ENCODE results near the gene GAD1. TPM values are rescaled to one million over a fixed set of nuclear protein-coding genes. Genes with fewer than 3 reads are reported as not detected.
A peak's percentile ranks its signal among the peaks of the same experiment; 100 is the strongest.

Gene GAD1
- total RNA-seq, 1 donor from 2014 or later, result not detected

GRCh38 chr2:170813611-170814532 lies 2.8 kb upstream of the GAD1 start:
- H3K9me3 Mint-ChIP-seq, result no peaks in the 10 kb centered on the region
- H3K27ac Mint-ChIP-seq, result no peak overlapping the region
- DNase-seq, result no peak
- TF ChIP-seq CTCF (IDR thresholded peaks at IDR 0.05), result no peak
- ChIA-PET CTCF (interaction anchor here (0.8 to 3.6 kb wide), 9 partner anchors 42 to 883 kb away, joined by 3 to 15 read pairs (median 4); no protein-coding TSS in a partner anchor), POLR2A (no interaction called here)
- H3K4me1 Mint-ChIP-seq, result peaks cover 38% of the 10 kb centered on the region
- no peak for ATAC-seq (ENCODE audit: low read depth)
- intact Hi-C loops (cut with micrococcal nuclease), result loop anchor here (2.0 to 10.0 kb wide), 4 partner anchors 43 to 1452 kb away; partner anchors contain the start of genes ERICH2, LRP2 and SP5
- H3K36me3 Mint-ChIP-seq (ENCODE audit: low read depth), result no peaks in the 10 kb centered on the region
- no peak overlapping the region for H3K4me3 Mint-ChIP-seq
- H3K27me3 Mint-ChIP-seq, result peaks cover 62% of the 10 kb centered on the region

- Mint-ChIP-seq H3K4me3 (no peak overlapping the region), H3K9me3 (no peaks in the 10 kb centered on the region), H3K27ac (no peak overlapping the region), H3K4me1 (peaks cover 40% of the 10 kb centered on the region), H3K36me3 (ENCODE audit: low read depth) (no peaks in the 10 kb centered on the region), H3K27me3 (peaks cover 61% of the 10 kb centered on the region)
- intact Hi-C loops (cut with micrococcal nuclease), result loop anchor here (1.0 to 10.0 kb wide), 6 partner anchors 44 to 1452 kb away; partner anchors contain the start of genes DLX2, ERICH2, LRP2 and SP5
- TF ChIP-seq CTCF (IDR thresholded peaks at IDR 0.05), result no peak
- ChIA-PET CTCF (interaction anchor here (1.1 to 3.6 kb wide), 3 partner anchors 9 to 453 kb away, joined by 4 to 11 read pairs (median 8); no protein-coding TSS in a partner anchor), POLR2A (no interaction called here)
- no peak for DNase-seq
- no peak for ATAC-seq (ENCODE audit: low read depth)
Measured at GRCh38 chr2:170814533-170815230, 2.0 kb upstream of the GAD1 start.

- Mint-ChIP-seq H3K27me3 (peaks cover 59% of the 10 kb centered on the region), H3K4me1 (peaks cover 44% of the 10 kb centered on the region), H3K4me3 (peak overlapping the region; percentile 70), H3K36me3 (ENCODE audit: low read depth) (no peaks in the 10 kb centered on the region), H3K27ac (no peak overlapping the region), H3K9me3 (no peaks in the 10 kb centered on the region)
- ATAC-seq (ENCODE audit: low read depth), result no peak
- intact Hi-C loops (cut with micrococcal nuclease), result loop anchor here (1.0 to 10.0 kb wide), 5 partner anchors 45 to 1361 kb away; partner anchors contain the start of genes DLX2, ERICH2 and SP5
- TF ChIP-seq CTCF (IDR thresholded peaks at IDR 0.05), result no peak
- ChIA-PET POLR2A (no interaction called here), CTCF (interaction anchor here (1.0 to 3.6 kb wide), 3 partner anchors 9 to 453 kb away, joined by 3 to 11 read pairs (median 4); no protein-coding TSS in a partner anchor)
- DNase-seq, result no peak
Measured at GRCh38 chr2:170815311-170815710, 1.4 kb upstream of the GAD1 start.

GRCh38 chr2:170815746-170816503 lies 762 bp upstream of the GAD1 start:
- Mint-ChIP-seq H3K4me1 (peaks cover 50% of the 10 kb centered on the region), H3K27ac (no peak overlapping the region), H3K9me3 (no peaks in the 10 kb centered on the region), H3K4me3 (peak overlapping the region; percentile 70), H3K27me3 (peaks cover 64% of the 10 kb centered on the region), H3K36me3 (ENCODE audit: low read depth) (no peaks in the 10 kb centered on the region)
- intact Hi-C loops (cut with micrococcal nuclease), result loop anchor here (1.0 to 10.0 kb wide), 6 partner anchors 45 to 1361 kb away; partner anchors contain the start of genes DLX2, ERICH2 and SP5
- no peak for TF ChIP-seq CTCF (IDR thresholded peaks at IDR 0.05)
- ATAC-seq (ENCODE audit: low read depth) (peak; percentile 44), DNase-seq (peak; percentile 45)
- CTCF ChIA-PET, result interaction anchor here (0.8 to 3.6 kb wide), 5 partner anchors 10 to 458 kb away, joined by 3 to 11 read pairs (median 3); no protein-coding TSS in a partner anchor
- POLR2A ChIA-PET, result interaction anchor here (0.6 to 0.7 kb wide), 2 partner anchors 46 to 507 kb away, joined by 3 to 7 read pairs; partner anchors contain the start of gene ERICH2
